H9 (cell line): ENCODE data around the gene GRB2. TPM values are rescaled to one million over a fixed set of nuclear protein-coding genes. Genes with fewer than 3 reads are reported as not detected.
"Not testable (repeated sequence)": the region's sequence is repeated elsewhere in the genome, so short reads cannot be mapped to it uniquely, and the experiment has no call there.

Experiments
- DNase-seq: peaks from one replicate; pipeline ENCODE4 v3.0.0-alpha.2; 2017
- H2AFZ ChIP-seq: one replicate; pipeline ENCODE4 v1.6.1; 2013; ENCODE audit warnings: mild to moderate bottlenecking, low read length, control low read depth, moderate library complexity
- H2AK5ac ChIP-seq: 2 replicates; pipeline ENCODE4 v1.6.1; 2013; ENCODE audit warnings: low read length, control low read depth, mixed read lengths; ENCODE audit not compliant: insufficient read length
- H2BK120ac ChIP-seq: one replicate; pipeline ENCODE4 v1.6.1; 2013; ENCODE audit warnings: low read depth, mild to moderate bottlenecking, low read length, control low read depth, inconsistent platforms; ENCODE audit not compliant: poor library complexity, severe bottlenecking
- H2BK12ac ChIP-seq: 2 replicates; pipeline ENCODE4 v1.6.1; 2013; ENCODE audit warnings: low read length, control low read depth, mixed read lengths, low read depth; ENCODE audit not compliant: insufficient read length
- H2BK15ac ChIP-seq: 2 replicates; pipeline ENCODE4 v1.6.1; 2013; ENCODE audit warnings: low read depth, low read length, control low read depth
- H2BK20ac ChIP-seq: one replicate; pipeline ENCODE4 v1.6.1; 2013; ENCODE audit warnings: low read depth, mild to moderate bottlenecking, low read length, control low read depth, inconsistent platforms; ENCODE audit not compliant: poor library complexity, severe bottlenecking
- H2BK5ac ChIP-seq: 2 replicates; pipeline ENCODE4 v1.6.1; 2013; ENCODE audit warnings: low read length, control low read depth, mixed read lengths; ENCODE audit not compliant: insufficient read length
- H3K14ac ChIP-seq: 2 replicates; pipeline ENCODE4 v1.6.1; 2013; ENCODE audit warnings: low read length, control low read depth; ENCODE audit not compliant: insufficient read depth
- H3K18ac ChIP-seq: 2 replicates; pipeline ENCODE4 v1.6.1; 2013; ENCODE audit warnings: low read depth, mild to moderate bottlenecking, mixed read lengths, low read length, control low read depth; ENCODE audit not compliant: insufficient read length
- H3K23ac ChIP-seq: 2 replicates; pipeline ENCODE4 v1.6.1; 2013; ENCODE audit warnings: low read length, control low read depth, mixed read lengths, low read depth; ENCODE audit not compliant: insufficient read length
- H3K23me2 ChIP-seq: 2 replicates; pipeline ENCODE4 v1.6.1; 2013; ENCODE audit warnings: low read depth, mild to moderate bottlenecking, mixed read lengths, low read length, control low read depth; ENCODE audit not compliant: insufficient read length, poor library complexity, severe bottlenecking
- H3K27ac ChIP-seq: 2 replicates; pipeline ENCODE4 v1.5.1; 2013; ENCODE audit warnings: low read length, control low read depth, mixed read lengths, low read depth; ENCODE audit not compliant: insufficient read length
- H3K27me3 ChIP-seq: 2 replicates; pipeline ENCODE4 v1.6.1; 2013; ENCODE audit warnings: low read length, control low read depth, inconsistent platforms; ENCODE audit not compliant: insufficient read depth
- H3K4ac ChIP-seq: 2 replicates; pipeline ENCODE4 v1.6.1; 2013; ENCODE audit warnings: low read depth, mild to moderate bottlenecking, control low read depth, inconsistent platforms, low read length, moderate library complexity
- H3K4me1 ChIP-seq: 2 replicates; pipeline ENCODE4 v1.6.1; 2013; ENCODE audit warnings: low read length, control low read depth, inconsistent platforms; ENCODE audit not compliant: insufficient read depth
- H3K4me2 ChIP-seq: 2 replicates; pipeline ENCODE4 v1.6.1; 2013; ENCODE audit warnings: low read length, control low read depth, mixed read lengths; ENCODE audit not compliant: insufficient read length, insufficient read depth
- H3K56ac ChIP-seq: 2 replicates; pipeline ENCODE4 v1.6.1; 2013; ENCODE audit warnings: low read depth, mild to moderate bottlenecking, mixed read lengths, low read length, control low read depth; ENCODE audit not compliant: insufficient read length
- H3K79me1 ChIP-seq: 2 replicates; pipeline ENCODE4 v1.6.1; 2013; ENCODE audit warnings: low read depth, mild to moderate bottlenecking, moderate library complexity, low read length, control low read depth, inconsistent platforms; ENCODE audit not compliant: insufficient read depth, poor library complexity, severe bottlenecking
- H3K79me2 ChIP-seq: 2 replicates; pipeline ENCODE4 v1.6.1; 2013; ENCODE audit warnings: low read length, control low read depth, inconsistent platforms; ENCODE audit not compliant: insufficient read depth
- H3K9ac ChIP-seq: 2 replicates; pipeline ENCODE4 v1.6.1; 2013; ENCODE audit warnings: low read length, control low read depth, mixed read lengths; ENCODE audit not compliant: insufficient read length; ENCODE audit errors: extremely low read depth
- H3K9me3 ChIP-seq: one replicate; pipeline ENCODE4 v1.6.1; 2013; ENCODE audit warnings: low read depth, low read length, inconsistent platforms; ENCODE audit not compliant: control insufficient read depth
- H3T11ph ChIP-seq: one replicate; pipeline ENCODE4 v1.6.1; 2013; ENCODE audit warnings: mild to moderate bottlenecking, low read length, control low read depth, inconsistent platforms
- H4K20me1 ChIP-seq: one replicate; pipeline ENCODE4 v1.6.1; 2013; ENCODE audit not compliant: control insufficient read depth, insufficient read length, insufficient read depth
- H4K5ac ChIP-seq: 2 replicates; pipeline ENCODE4 v1.6.1; 2013; ENCODE audit warnings: low read depth, mild to moderate bottlenecking, mixed read lengths, low read length, control low read depth; ENCODE audit not compliant: insufficient read length
- H4K8ac ChIP-seq: replicated peaks from 2 replicates; pipeline ENCODE4 v1.6.1; 2013; ENCODE audit warnings: low read length, control low read depth, mixed read lengths, low read depth; ENCODE audit not compliant: insufficient read length
- H4K91ac ChIP-seq: 2 replicates; pipeline ENCODE4 v1.6.1; 2013; ENCODE audit warnings: low read depth, mild to moderate bottlenecking, moderate library complexity, mixed read lengths, low read length, control low read depth; ENCODE audit not compliant: insufficient read length
- H3K27ac Mint-ChIP-seq, 3 experiments: 2 replicates in 2 of 3; 3 replicates in 1 of 3; pipeline ENCODE4 v1.8.0; 2020 to 2021; ENCODE audit warnings: mixed read lengths in 3 of 3, mild to moderate bottlenecking in 1 of 3, moderate library complexity in 1 of 3
- H3K27me3 Mint-ChIP-seq: 2 replicates; pipeline ENCODE4 v1.8.0; 2021; ENCODE audit warnings: low read depth, mild to moderate bottlenecking, moderate library complexity, mixed read lengths
- H3K36me3 Mint-ChIP-seq, 3 experiments: 2 replicates in 2 of 3; 3 replicates in 1 of 3; pipeline ENCODE4 v1.8.0; 2020 to 2021; ENCODE audit warnings: low read depth in 3 of 3, mixed read lengths in 3 of 3; ENCODE audit not compliant: insufficient read depth in 1 of 3
- H3K4me1 Mint-ChIP-seq, 2 experiments: 2 replicates each; pipeline ENCODE4 v1.8.0; 2020; ENCODE audit warnings: mixed read lengths in 2 of 2
- H3K4me3 Mint-ChIP-seq, 2 experiments: 2 replicates in 1 of 2; 3 replicates in 1 of 2; pipeline ENCODE4 v1.8.0; 2020 to 2021; ENCODE audit warnings: mild to moderate bottlenecking in 2 of 2, mixed read lengths in 2 of 2, moderate library complexity in 1 of 2
- H3K9me3 Mint-ChIP-seq, 2 experiments: 2 replicates in 1 of 2; 3 replicates in 1 of 2; pipeline ENCODE4 v1.8.0; 2020; ENCODE audit warnings: mild to moderate bottlenecking in 2 of 2, mixed read lengths in 2 of 2, moderate library complexity in 1 of 2
- WGBS: extraction: QIAGEN DNeasy Blood & Tissue Kit; methylation state at CpG from one replicate; pipeline ENCODE4 v1.1.7; 2013; ENCODE audit warnings: missing lambda C conversion rate, low lambda C conversion rate, mixed read lengths; ENCODE audit not compliant: insufficient read length; ENCODE audit errors: extremely low coverage; 5-methylcytosine and 5-hydroxymethylcytosine counted together
- total RNA-seq: library from RNA; stranded (reverse); gene quantifications from 2 replicates; pipeline ENCODE4 v1.2.1, GENCODE V29; 2021

GRB2 gene
- total RNA-seq, 1 experiment from 2014 or later: 91.7 TPM

DNA sequence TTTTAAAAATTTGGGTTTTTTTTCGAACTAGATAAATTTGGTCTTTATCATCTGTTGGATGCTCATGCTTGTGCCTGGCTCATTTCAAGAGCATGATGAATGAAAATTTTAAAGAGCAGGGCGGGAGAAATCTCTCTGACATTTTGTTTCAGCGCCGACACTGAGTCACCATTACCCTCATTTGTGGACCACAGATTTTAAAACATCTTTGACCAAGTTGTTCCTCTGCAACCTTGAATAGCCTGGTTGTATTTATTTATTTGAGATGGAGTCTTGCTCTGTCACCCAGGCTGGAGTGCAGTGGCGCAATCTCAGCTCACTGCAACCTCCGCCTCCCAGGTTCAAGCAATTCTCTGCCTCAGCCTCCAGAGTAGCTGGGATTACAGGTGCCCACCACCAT, 29.0 kb upstream of the GRB2 start:
- not testable (repeated sequence) for H2BK20ac ChIP-seq, H2BK5ac ChIP-seq, H3K27me3 Mint-ChIP-seq, H4K5ac ChIP-seq, H3K27me3 ChIP-seq, H3K18ac ChIP-seq, H3K23ac ChIP-seq, H3K4me2 ChIP-seq, H3K9me3 Mint-ChIP-seq, H3K4me1 ChIP-seq, H4K91ac ChIP-seq, H3K56ac ChIP-seq, H2BK120ac ChIP-seq, H3K4me1 Mint-ChIP-seq, H3K9me3 ChIP-seq, H2AK5ac ChIP-seq, H2AFZ ChIP-seq, DNase-seq, H3K4me3 Mint-ChIP-seq, H3K9ac ChIP-seq, H4K8ac ChIP-seq, H2BK15ac ChIP-seq, H3K79me2 ChIP-seq, H3T11ph ChIP-seq, H3K4ac ChIP-seq, H4K20me1 ChIP-seq, H3K14ac ChIP-seq, H3K79me1 ChIP-seq, H3K27ac Mint-ChIP-seq, H3K36me3 Mint-ChIP-seq, H2BK12ac ChIP-seq, H3K23me2 ChIP-seq, H3K27ac ChIP-seq
- WGBS: 100% methylated on average over 1 of the region's 6 CpGs
